H9 (cell line): Measurements from ENCODE around the gene CTNND1. TPM values are rescaled to one million over a fixed set of nuclear protein-coding genes. Genes with fewer than 3 reads are reported as not detected.

Source experiments
- DNase-seq: peaks from one replicate; pipeline ENCODE4 v3.0.0-alpha.2; 2017
- H2AFZ ChIP-seq: one replicate; pipeline ENCODE4 v1.6.1; 2013; ENCODE audit warnings: mild to moderate bottlenecking, low read length, control low read depth, moderate library complexity
- H2AK5ac ChIP-seq: 2 replicates; pipeline ENCODE4 v1.6.1; 2013; ENCODE audit warnings: low read length, control low read depth, mixed read lengths; ENCODE audit not compliant: insufficient read length
- H2BK120ac ChIP-seq: one replicate; pipeline ENCODE4 v1.6.1; 2013; ENCODE audit warnings: low read depth, mild to moderate bottlenecking, low read length, control low read depth, inconsistent platforms; ENCODE audit not compliant: poor library complexity, severe bottlenecking
- H2BK12ac ChIP-seq: 2 replicates; pipeline ENCODE4 v1.6.1; 2013; ENCODE audit warnings: low read length, control low read depth, mixed read lengths, low read depth; ENCODE audit not compliant: insufficient read length
- H2BK15ac ChIP-seq: 2 replicates; pipeline ENCODE4 v1.6.1; 2013; ENCODE audit warnings: low read depth, low read length, control low read depth
- H2BK20ac ChIP-seq: one replicate; pipeline ENCODE4 v1.6.1; 2013; ENCODE audit warnings: low read depth, mild to moderate bottlenecking, low read length, control low read depth, inconsistent platforms; ENCODE audit not compliant: poor library complexity, severe bottlenecking
- H2BK5ac ChIP-seq: 2 replicates; pipeline ENCODE4 v1.6.1; 2013; ENCODE audit warnings: low read length, control low read depth, mixed read lengths; ENCODE audit not compliant: insufficient read length
- H3K14ac ChIP-seq: 2 replicates; pipeline ENCODE4 v1.6.1; 2013; ENCODE audit warnings: low read length, control low read depth; ENCODE audit not compliant: insufficient read depth
- H3K18ac ChIP-seq: 2 replicates; pipeline ENCODE4 v1.6.1; 2013; ENCODE audit warnings: low read depth, mild to moderate bottlenecking, mixed read lengths, low read length, control low read depth; ENCODE audit not compliant: insufficient read length
- H3K23ac ChIP-seq: 2 replicates; pipeline ENCODE4 v1.6.1; 2013; ENCODE audit warnings: low read length, control low read depth, mixed read lengths, low read depth; ENCODE audit not compliant: insufficient read length
- H3K23me2 ChIP-seq: 2 replicates; pipeline ENCODE4 v1.6.1; 2013; ENCODE audit warnings: low read depth, mild to moderate bottlenecking, mixed read lengths, low read length, control low read depth; ENCODE audit not compliant: insufficient read length, poor library complexity, severe bottlenecking
- H3K27ac ChIP-seq: 2 replicates; pipeline ENCODE4 v1.5.1; 2013; ENCODE audit warnings: low read length, control low read depth, mixed read lengths, low read depth; ENCODE audit not compliant: insufficient read length
- H3K27me3 ChIP-seq: 2 replicates; pipeline ENCODE4 v1.6.1; 2013; ENCODE audit warnings: low read length, control low read depth, inconsistent platforms; ENCODE audit not compliant: insufficient read depth
- H3K4ac ChIP-seq: 2 replicates; pipeline ENCODE4 v1.6.1; 2013; ENCODE audit warnings: low read depth, mild to moderate bottlenecking, control low read depth, inconsistent platforms, low read length, moderate library complexity
- H3K4me1 ChIP-seq: 2 replicates; pipeline ENCODE4 v1.6.1; 2013; ENCODE audit warnings: low read length, control low read depth, inconsistent platforms; ENCODE audit not compliant: insufficient read depth
- H3K4me2 ChIP-seq: 2 replicates; pipeline ENCODE4 v1.6.1; 2013; ENCODE audit warnings: low read length, control low read depth, mixed read lengths; ENCODE audit not compliant: insufficient read length, insufficient read depth
- H3K56ac ChIP-seq: 2 replicates; pipeline ENCODE4 v1.6.1; 2013; ENCODE audit warnings: low read depth, mild to moderate bottlenecking, mixed read lengths, low read length, control low read depth; ENCODE audit not compliant: insufficient read length
- H3K79me1 ChIP-seq: 2 replicates; pipeline ENCODE4 v1.6.1; 2013; ENCODE audit warnings: low read depth, mild to moderate bottlenecking, moderate library complexity, low read length, control low read depth, inconsistent platforms; ENCODE audit not compliant: insufficient read depth, poor library complexity, severe bottlenecking
- H3K79me2 ChIP-seq: 2 replicates; pipeline ENCODE4 v1.6.1; 2013; ENCODE audit warnings: low read length, control low read depth, inconsistent platforms; ENCODE audit not compliant: insufficient read depth
- H3K9ac ChIP-seq: 2 replicates; pipeline ENCODE4 v1.6.1; 2013; ENCODE audit warnings: low read length, control low read depth, mixed read lengths; ENCODE audit not compliant: insufficient read length; ENCODE audit errors: extremely low read depth
- H3K9me3 ChIP-seq: one replicate; pipeline ENCODE4 v1.6.1; 2013; ENCODE audit warnings: low read depth, low read length, inconsistent platforms; ENCODE audit not compliant: control insufficient read depth
- H3T11ph ChIP-seq: one replicate; pipeline ENCODE4 v1.6.1; 2013; ENCODE audit warnings: mild to moderate bottlenecking, low read length, control low read depth, inconsistent platforms
- H4K20me1 ChIP-seq: one replicate; pipeline ENCODE4 v1.6.1; 2013; ENCODE audit not compliant: control insufficient read depth, insufficient read length, insufficient read depth
- H4K5ac ChIP-seq: 2 replicates; pipeline ENCODE4 v1.6.1; 2013; ENCODE audit warnings: low read depth, mild to moderate bottlenecking, mixed read lengths, low read length, control low read depth; ENCODE audit not compliant: insufficient read length
- H4K8ac ChIP-seq: replicated peaks from 2 replicates; pipeline ENCODE4 v1.6.1; 2013; ENCODE audit warnings: low read length, control low read depth, mixed read lengths, low read depth; ENCODE audit not compliant: insufficient read length
- H4K91ac ChIP-seq: 2 replicates; pipeline ENCODE4 v1.6.1; 2013; ENCODE audit warnings: low read depth, mild to moderate bottlenecking, moderate library complexity, mixed read lengths, low read length, control low read depth; ENCODE audit not compliant: insufficient read length
- H3K27ac Mint-ChIP-seq, 3 experiments: 2 replicates in 2 of 3; 3 replicates in 1 of 3; pipeline ENCODE4 v1.8.0; 2020 to 2021; ENCODE audit warnings: mixed read lengths in 3 of 3, mild to moderate bottlenecking in 1 of 3, moderate library complexity in 1 of 3
- H3K27me3 Mint-ChIP-seq: 2 replicates; pipeline ENCODE4 v1.8.0; 2021; ENCODE audit warnings: low read depth, mild to moderate bottlenecking, moderate library complexity, mixed read lengths
- H3K36me3 Mint-ChIP-seq, 3 experiments: 2 replicates in 2 of 3; 3 replicates in 1 of 3; pipeline ENCODE4 v1.8.0; 2020 to 2021; ENCODE audit warnings: low read depth in 3 of 3, mixed read lengths in 3 of 3; ENCODE audit not compliant: insufficient read depth in 1 of 3
- H3K4me1 Mint-ChIP-seq, 2 experiments: 2 replicates each; pipeline ENCODE4 v1.8.0; 2020; ENCODE audit warnings: mixed read lengths in 2 of 2
- H3K4me3 Mint-ChIP-seq, 2 experiments: 2 replicates in 1 of 2; 3 replicates in 1 of 2; pipeline ENCODE4 v1.8.0; 2020 to 2021; ENCODE audit warnings: mild to moderate bottlenecking in 2 of 2, mixed read lengths in 2 of 2, moderate library complexity in 1 of 2
- H3K9me3 Mint-ChIP-seq, 2 experiments: 2 replicates in 1 of 2; 3 replicates in 1 of 2; pipeline ENCODE4 v1.8.0; 2020; ENCODE audit warnings: mild to moderate bottlenecking in 2 of 2, mixed read lengths in 2 of 2, moderate library complexity in 1 of 2
- CTCF ChIP-seq: fragments of 200-600 bp; sonication (generic); conservative IDR thresholded peaks from 3 replicates; pipeline ENCODE4 v1.8.0; 2021; ENCODE audit warnings: antibody characterized with exemption, mild to moderate bottlenecking
- WGBS: extraction: QIAGEN DNeasy Blood & Tissue Kit; methylation state at CpG from one replicate; pipeline ENCODE4 v1.1.7; 2013; ENCODE audit warnings: missing lambda C conversion rate, low lambda C conversion rate, mixed read lengths; ENCODE audit not compliant: insufficient read length; ENCODE audit errors: extremely low coverage; 5-methylcytosine and 5-hydroxymethylcytosine counted together
- total RNA-seq: library from RNA; stranded (reverse); gene quantifications from 2 replicates; pipeline ENCODE4 v1.2.1, GENCODE V29; 2021

CTNND1 gene
- total RNA-seq, 1 experiment from 2014 or later, result 164 TPM

- no peaks in the 10 kb centered on the region for H3K27me3 ChIP-seq
- no peak overlapping the region for H4K5ac ChIP-seq
- H3K79me1 ChIP-seq, result no peaks in the 10 kb centered on the region
- H2BK12ac ChIP-seq, result no peak overlapping the region
- H4K20me1 ChIP-seq, result no peaks in the 10 kb centered on the region
- no peak overlapping the region for H2BK20ac ChIP-seq
- H3K23me2 ChIP-seq, result no peaks in the 10 kb centered on the region
- H3K4me1 Mint-ChIP-seq, result no peaks in the 10 kb centered on the region
- H2AFZ ChIP-seq, result no peak overlapping the region
- H2BK5ac ChIP-seq, result no peak overlapping the region
- no peaks in the 10 kb centered on the region for H3K9me3 Mint-ChIP-seq
- H3K27ac Mint-ChIP-seq, result no peak overlapping the region
- H3K4me1 ChIP-seq, result no peaks in the 10 kb centered on the region
- no peak overlapping the region for H2BK15ac ChIP-seq
- no peak overlapping the region for H3K56ac ChIP-seq
- no peak overlapping the region for H3K14ac ChIP-seq
- H3K23ac ChIP-seq, result no peak overlapping the region
- WGBS, result no CpG with 5 or more reads among the region's 1 CpG
- H3K9ac ChIP-seq, result no peak overlapping the region
- no peak overlapping the region for H3K27ac ChIP-seq
- no peak overlapping the region for H3K4me2 ChIP-seq
- no peaks in the 10 kb centered on the region for H3K27me3 Mint-ChIP-seq
- no peak overlapping the region for H3T11ph ChIP-seq
- H2AK5ac ChIP-seq, result no peak overlapping the region
- H3K18ac ChIP-seq, result no peak overlapping the region
- TF ChIP-seq CTCF, result no peak
- no peak overlapping the region for H4K91ac ChIP-seq
- no peak overlapping the region for H3K4ac ChIP-seq
- H2BK120ac ChIP-seq, result no peak overlapping the region
- no peak for DNase-seq
- no peaks in the 10 kb centered on the region for H3K9me3 ChIP-seq
- no peak overlapping the region for H4K8ac ChIP-seq
- H3K36me3 Mint-ChIP-seq, result peaks cover 0 to 5% (median 0%) of the 10 kb centered on the region in 3 experiments; a peak in 1 of 7 replicates
- no peaks in the 10 kb centered on the region for H3K79me2 ChIP-seq
- H3K4me3 Mint-ChIP-seq, result no peak overlapping the region
Observed at GRCh38 chr11:57842873-57843272, 81.3 kb downstream of the CTNND1 start.
